NCI-H82 treated with DMSO at 0.1 percent for 48 hours (cell line): ENCODE measurements around the gene CADM1.

Experiments
- DNase-seq: peaks from one replicate; lab custom pipeline; 2025; ENCODE audit not compliant: unreplicated experiment; lab: John Stamatoyannopoulos, UW

Gene CADM1

GRCh38 chr11:115407496-115407895 is 96.7 kb downstream of the CADM1 start:
- no peak for DNase-seq

- no peak for DNase-seq
Measured at GRCh38 chr11:115406404-115406803, 97.8 kb downstream of the CADM1 start.

- DNase-seq, result no peak
Measured at GRCh38 chr11:115398333-115399080, 105.7 kb downstream of the CADM1 start.

- no peak for DNase-seq
Measured at GRCh38 chr11:115396533-115396932, 107.7 kb downstream of the CADM1 start.

- DNase-seq, result no peak
Measured at GRCh38 chr11:115393950-115394349, 110.3 kb downstream of the CADM1 start.

- DNase-seq, result peak; percentile 25
Measured at GRCh38 chr11:115391598-115391997, 112.6 kb downstream of the CADM1 start.

GRCh38 chr11:115391160-115391559 is 113.1 kb downstream of the CADM1 start:
- no peak for DNase-seq

- DNase-seq, result no peak
Measured at GRCh38 chr11:115390441-115390840, 113.8 kb downstream of the CADM1 start.

GRCh38 chr11:115389790-115390189 is 114.4 kb downstream of the CADM1 start:
- no peak for DNase-seq

- DNase-seq, result peak; percentile 23
Measured at GRCh38 chr11:115385226-115385625, 119.0 kb downstream of the CADM1 start.

- no peak for DNase-seq
Measured at GRCh38 chr11:115384236-115384635, 120.0 kb downstream of the CADM1 start.

- DNase-seq, result no peak
Measured at GRCh38 chr11:115383431-115383830, 120.8 kb downstream of the CADM1 start.

GRCh38 chr11:115379528-115379927 is 124.7 kb downstream of the CADM1 start:
- no peak for DNase-seq

GRCh38 chr11:115378557-115378956 is 125.7 kb downstream of the CADM1 start:
- DNase-seq, result no peak

- DNase-seq, result no peak
Measured at GRCh38 chr11:115377882-115378296, 126.3 kb downstream of the CADM1 start.

GRCh38 chr11:115368616-115369015 is 135.6 kb downstream of the CADM1 start:
- no peak for DNase-seq

- DNase-seq, result no peak
Measured at GRCh38 chr11:115366826-115367225, 137.4 kb downstream of the CADM1 start.

- no peak for DNase-seq
Measured at GRCh38 chr11:115365907-115366306, 138.3 kb downstream of the CADM1 start.

- no peak for DNase-seq
Measured at GRCh38 chr11:115364896-115365295, 139.3 kb downstream of the CADM1 start.

GRCh38 chr11:115363921-115364320 is 140.3 kb downstream of the CADM1 start:
- no peak for DNase-seq

GRCh38 chr11:115363426-115363825 is 140.8 kb downstream of the CADM1 start:
- no peak for DNase-seq

- DNase-seq, result no peak
Measured at GRCh38 chr11:115362997-115363396, 141.2 kb downstream of the CADM1 start.

- DNase-seq, result peak; percentile 10
Measured at GRCh38 chr11:115361025-115361424, 143.2 kb downstream of the CADM1 start.
